A172 (cell line): ENCODE results near the gene TTC39A. TPM values are rescaled to one million over a fixed set of nuclear protein-coding genes. Genes with fewer than 3 reads are reported as not detected.
"Not testable (repeated sequence)": the region's sequence is repeated elsewhere in the genome, so short reads cannot be mapped to it uniquely, and the experiment has no call there.

Experiments used
- DNase-seq: peaks from one replicate; pipeline ENCODE4 v3.0.0-alpha.2; 2015; ENCODE audit warnings: low spot score
- total RNA-seq: library from RNA; depleted of rRNA; stranded (reverse); fragments of >200 nt; shearing (Covaris generic); gene quantifications from 2 replicates; pipeline ENCODE4 v1.2.3, GENCODE V29; 2014; rRNA removed

Gene TTC39A
- total RNA-seq, 1 experiment from 2014 or later, result 5.8 TPM

DNA sequence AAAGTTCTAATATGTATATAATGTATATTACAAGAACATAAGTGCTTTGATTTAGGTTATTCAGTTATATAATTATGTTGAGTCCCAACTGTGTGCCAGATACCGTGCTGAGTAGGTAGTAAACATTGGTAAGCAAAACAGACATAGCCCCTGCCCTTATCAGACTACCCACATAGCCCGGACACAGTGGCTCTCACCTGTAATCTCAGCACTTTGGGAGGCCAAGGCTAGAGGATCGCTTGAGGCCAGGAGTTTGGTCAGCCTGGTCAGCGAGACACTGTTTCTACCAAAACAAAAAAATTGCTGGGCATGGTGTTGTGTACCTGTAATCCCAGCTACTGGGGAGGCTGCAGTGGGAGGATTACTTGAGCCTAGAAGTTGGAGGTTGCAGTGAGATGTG is 63.6 kb downstream of the TTC39A start:
- no peak for DNase-seq

DNA sequence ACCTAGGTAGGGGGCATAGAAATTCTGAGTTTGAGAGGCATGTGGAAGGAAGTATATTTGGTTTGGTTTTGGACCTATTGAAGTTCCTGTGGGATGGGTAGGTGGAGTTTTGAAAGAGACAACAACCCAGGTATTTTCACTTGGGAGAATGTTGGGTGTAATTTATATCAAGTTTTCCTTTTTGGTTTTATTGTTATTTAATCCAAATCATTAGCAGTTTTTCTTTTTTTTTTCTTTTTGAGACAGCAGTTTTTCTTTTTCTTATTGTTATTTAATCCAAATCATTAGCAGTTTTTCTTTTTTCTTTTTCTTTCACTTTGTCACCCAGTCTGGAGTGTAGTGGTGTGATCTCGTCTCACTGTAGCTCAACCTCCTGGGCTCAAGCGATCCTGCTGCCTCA is 64.2 kb downstream of the TTC39A start:
- no peak for DNase-seq

DNA sequence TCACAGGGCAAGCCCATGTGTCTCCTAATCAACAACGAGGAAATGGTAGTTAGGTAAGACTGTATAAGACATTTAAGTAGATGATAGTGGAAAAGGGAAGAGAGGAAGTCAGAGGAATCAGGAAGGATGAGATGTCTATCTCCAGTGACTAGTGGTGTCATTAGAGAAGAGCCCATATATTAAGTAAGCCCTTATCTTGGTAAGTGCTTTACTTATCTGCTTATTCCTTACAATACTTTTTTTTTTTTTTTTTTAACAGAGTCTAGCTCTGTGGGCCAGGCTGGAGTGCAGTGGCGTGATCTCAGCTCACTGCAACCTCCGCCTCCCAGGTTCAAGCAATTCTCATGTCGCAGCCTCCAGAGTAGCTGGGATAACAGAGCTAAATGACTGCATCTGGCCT is 64.7 kb downstream of the TTC39A start:
- DNase-seq, result no peak

DNA sequence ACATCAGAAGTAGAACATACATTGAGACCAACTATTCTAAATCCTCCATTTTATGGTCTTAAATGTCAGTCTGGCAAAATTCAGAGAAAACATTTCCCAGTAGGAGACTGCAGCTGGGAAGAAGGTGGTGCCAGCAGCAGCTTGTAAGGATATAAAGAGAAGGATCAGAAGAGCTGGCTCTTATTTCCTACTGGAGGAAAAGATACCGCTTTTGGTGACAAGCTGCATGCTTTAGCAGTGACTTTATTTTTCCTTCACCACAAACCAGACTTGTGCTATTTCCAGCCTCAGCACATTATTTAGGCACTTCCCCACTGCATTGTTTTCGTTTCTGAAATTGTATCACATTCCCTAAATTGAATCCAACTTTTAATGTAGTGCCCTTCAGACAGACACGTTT is 65.9 kb downstream of the TTC39A start:
- peak; percentile 93 for DNase-seq

DNA sequence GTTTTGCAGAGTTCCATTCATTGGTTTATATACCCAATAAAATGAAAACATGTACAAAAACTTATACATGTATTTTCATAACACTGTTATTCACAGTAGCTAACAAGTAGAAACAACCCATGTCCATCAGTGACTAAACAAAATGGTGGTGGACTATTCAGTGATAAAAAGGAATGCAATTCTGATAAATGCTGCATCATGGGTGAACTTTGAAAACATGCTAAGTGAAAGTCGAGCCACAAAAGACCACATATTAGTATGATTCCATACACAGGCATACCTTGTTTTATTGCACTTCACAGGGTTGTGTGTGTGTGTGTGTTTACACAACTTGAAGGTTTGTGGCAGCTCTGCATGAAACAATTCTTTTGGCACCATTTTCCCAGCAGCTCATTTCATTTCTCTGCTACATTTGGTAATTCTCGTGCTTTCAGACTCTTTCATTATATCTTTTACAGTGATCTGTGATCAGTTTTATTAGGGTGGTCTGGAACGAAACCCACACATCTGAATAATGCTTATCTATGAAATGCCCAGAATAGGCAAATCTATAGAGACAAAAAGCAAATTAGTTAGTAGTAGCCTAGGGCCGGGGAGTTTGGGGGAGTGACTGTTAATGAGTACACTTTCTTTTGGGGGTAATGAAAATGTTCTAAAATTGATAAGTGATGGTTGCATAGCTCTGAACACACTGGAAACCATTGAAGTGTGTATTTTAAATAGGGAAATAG is 67.0 kb downstream of the TTC39A start:
- no peak for DNase-seq

DNA sequence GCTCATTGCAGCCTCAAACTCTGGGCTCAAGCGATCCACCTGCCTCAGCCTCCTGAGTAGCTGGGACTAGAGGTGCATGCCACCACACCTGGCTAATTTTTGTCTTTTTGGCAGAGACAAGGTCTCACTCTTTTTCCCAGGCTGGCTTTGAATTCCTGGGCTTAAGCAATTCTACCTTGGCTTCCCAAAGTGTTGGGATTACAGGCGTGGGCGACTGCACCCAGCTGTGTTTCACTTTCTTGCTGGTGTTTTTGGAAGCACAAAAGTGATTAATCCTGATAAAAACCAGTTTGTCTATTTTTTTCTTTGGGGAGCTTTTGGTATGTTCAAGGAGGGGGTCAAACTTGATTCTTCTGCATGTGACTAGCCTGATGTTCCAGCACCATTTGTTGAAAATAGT is 75.0 kb downstream of the TTC39A start:
- DNase-seq, result no peak

DNA sequence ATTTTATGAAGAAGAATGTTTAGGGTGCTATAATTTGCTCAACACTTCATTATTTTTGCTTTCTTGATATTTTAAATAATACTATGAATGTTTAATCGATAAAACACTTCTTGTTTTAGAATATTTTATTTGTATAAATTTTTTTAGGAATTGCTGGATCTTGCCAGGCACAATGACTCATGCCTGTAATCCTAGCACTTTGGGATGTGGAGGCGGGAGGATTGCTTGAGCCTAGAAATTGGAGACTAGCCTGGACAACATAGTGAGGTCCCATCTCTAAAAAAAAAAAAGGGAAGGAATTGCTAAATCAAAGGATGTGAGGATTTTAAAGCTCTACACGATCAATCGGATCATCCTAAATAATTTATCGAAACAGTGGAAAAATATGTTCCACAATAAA is 76.7 kb downstream of the TTC39A start:
- DNase-seq, result no peak

DNA sequence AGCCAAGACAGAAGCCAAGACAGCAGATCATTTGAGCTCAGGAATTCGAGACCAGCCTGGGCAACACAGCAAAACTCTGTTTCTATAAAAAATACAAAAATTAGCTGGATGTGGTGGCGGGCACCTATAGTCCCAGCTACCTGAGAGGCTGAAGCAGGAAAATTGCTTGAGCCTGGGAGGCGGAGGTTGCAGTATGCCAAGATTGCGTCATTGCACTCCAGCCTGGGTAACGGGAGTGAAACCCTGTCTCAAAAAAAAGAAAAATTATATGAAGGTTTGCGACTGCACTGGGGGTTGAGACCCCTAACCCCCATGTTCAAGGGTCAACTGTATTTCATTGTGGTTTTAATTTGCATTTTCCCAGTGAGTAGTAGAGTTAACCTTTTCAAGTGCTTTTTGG is 78.0 kb downstream of the TTC39A start:
- DNase-seq, result no peak

DNA sequence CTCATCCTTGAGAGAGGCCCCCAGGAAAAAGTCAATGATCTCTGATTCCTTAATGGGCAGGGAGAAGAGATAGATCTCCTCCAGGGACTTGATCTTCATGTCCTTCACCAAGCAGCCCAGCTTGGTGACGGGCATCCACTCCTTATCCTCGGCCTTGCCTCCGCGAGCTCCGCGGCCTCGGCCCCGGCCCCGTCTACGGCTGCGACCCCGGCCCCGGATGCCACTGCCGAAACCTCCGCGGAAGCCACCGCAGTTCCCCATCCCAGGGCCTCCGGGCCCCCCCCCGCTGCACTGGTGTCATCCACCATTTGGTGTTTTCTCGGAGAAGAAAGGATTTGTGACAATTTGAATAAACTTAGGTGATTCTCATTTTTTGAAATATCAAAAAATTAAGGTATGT is 79.2 kb downstream of the TTC39A start:
- DNase-seq, result not testable (repeated sequence)

DNA sequence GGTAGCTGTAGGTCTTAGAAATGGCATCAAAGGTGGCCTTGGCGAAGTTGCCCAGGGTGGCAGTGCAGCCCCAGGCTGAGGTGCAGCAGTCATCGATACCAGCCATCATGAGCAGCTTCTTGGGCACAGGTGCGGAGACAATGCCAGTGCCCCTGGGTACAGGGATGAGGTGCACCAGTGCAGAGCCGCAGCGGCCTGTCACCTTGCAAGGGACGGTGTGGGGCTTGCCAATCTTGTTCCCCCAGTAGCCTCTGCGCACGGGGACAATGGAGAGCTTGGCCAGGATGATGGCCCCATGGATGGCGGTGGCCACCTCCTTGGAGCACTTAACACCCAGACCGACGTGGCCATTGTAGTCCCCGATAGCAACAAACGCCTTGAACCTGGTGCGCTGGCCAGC is 79.6 kb downstream of the TTC39A start:
- DNase-seq, result not testable (repeated sequence)

DNA sequence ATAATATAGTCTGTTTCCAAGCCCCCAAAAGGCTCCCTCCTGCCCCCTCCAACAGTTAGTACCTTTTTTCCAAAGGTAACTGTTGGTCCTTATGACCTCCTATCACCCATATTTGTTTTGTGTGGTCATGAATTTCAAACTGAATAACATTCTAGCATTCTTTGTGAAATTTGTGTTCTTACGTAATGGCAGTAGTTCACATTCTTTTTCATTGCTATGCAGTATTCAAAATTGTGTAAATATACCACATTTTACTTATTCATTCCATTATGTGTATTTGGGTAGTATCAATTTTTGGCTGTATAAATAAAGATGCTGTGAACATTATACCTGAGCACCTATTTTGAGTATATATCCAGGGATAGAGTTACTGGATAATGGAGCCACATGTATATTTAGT is 80.9 kb downstream of the TTC39A start:
- no peak for DNase-seq

DNA sequence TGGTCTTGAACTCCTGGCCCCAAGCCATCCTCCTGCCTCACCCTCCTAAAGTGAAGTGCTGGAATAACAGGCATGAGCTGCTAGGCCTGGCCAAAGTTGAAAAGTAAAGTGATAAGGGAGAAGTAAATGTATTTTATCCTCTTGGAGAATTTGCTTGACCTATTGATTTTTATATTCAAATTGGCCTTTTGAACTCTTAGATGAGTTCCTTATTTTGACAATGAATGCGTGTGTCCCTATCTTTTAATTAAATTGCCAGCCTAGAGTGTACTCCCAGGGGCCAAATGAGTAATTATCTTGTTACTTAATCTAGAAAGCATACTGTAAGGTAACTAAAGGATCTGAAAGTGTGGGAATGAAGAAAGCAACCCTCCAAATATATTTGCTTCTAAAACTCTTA is 82.9 kb downstream of the TTC39A start:
- no peak for DNase-seq

DNA sequence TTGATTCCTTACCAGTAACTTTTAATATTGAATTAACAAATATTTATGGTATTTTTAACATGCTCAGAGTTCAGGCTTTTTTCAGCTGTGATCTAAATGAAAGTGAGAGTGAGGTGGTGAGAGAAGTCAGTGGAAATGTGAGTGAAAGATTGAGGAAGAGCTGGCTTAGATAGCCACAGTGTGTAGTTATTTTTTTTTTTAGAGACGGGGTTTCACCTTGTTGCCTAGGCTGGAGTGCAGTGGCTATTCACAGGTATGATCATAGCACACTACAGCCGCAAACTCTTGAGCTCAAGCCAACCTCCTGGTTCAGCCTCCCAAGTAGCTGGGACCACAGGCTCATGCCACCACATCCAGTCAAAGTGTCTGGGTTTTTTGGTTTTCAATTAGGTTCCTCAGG is 83.3 kb downstream of the TTC39A start:
- no peak for DNase-seq

DNA sequence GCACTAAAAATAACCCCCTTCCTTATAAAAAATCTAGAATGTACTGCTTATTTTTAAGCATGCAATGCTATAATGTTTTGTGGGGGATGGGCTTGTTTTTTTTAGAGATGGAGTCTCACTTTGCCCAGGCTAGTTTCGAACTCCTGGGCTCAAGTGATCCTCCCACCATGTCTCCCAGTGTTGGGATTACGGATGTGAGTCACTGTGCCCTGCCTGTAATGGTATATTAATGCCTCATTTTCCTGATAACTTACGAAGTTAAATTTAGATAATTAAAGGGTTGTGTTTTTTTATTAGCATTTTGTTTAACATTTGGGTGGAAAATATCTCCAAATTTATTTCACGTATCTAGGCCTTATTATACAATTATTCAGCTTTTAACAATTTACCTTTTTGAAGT is 87.8 kb downstream of the TTC39A start:
- no peak for DNase-seq

DNA sequence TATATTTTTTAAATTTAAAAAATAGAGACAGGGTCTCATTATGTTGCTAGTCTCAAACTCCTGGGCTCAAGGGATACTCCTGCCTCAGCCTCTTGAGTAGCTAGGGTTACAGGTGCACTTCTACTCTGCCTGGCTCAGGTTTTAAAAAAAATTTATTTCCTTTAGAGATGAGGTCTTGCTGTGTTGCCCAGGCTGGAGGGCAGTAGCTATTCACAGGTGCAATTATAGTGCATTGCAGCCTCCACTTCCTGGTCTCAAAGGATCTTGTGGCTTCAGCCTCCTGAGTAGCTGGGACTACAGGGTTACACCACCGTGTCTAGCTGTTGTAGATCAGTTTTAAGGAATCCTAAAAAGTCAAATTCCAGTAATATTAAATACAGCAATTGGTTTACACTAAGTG is 89.2 kb downstream of the TTC39A start:
- DNase-seq, result no peak

DNA sequence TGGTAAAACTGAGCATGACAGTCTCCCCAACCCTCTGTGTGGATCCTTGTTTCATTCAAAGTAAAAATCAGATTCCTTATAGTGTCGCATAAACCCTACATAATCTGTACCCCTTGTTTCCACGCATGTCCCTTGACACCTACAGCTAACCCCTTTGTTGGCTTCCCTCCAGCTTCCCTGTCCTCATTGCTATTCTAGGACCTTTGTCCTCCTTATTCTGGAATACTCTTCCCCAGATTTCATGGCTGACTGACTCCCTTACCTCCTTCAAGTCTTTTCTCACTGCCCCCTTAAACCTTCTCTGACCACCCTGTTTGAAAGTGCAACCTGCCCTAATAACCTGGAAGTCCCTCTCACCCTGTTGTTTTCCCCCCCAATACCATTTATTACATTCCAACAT is 90.3 kb downstream of the TTC39A start:
- no peak for DNase-seq

DNA sequence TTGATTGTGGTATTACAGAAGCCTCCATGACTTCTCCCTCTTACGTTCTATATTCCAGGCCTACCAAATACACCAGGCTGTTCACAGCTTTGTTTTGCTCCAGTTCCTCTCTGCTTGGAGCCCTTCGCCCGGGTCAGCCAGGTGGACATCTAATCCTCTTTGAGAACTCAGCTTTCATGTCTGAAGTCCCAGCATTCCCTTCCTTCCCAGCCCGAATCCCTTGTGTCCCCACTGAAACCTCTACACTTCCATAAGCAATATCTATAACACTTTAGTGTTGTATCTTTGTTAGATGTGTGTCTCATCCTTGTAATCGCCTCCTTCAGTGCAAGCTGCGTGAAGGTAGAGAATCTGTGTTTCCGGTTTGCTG is 92.3 kb downstream of the TTC39A start:
- no peak for DNase-seq

DNA sequence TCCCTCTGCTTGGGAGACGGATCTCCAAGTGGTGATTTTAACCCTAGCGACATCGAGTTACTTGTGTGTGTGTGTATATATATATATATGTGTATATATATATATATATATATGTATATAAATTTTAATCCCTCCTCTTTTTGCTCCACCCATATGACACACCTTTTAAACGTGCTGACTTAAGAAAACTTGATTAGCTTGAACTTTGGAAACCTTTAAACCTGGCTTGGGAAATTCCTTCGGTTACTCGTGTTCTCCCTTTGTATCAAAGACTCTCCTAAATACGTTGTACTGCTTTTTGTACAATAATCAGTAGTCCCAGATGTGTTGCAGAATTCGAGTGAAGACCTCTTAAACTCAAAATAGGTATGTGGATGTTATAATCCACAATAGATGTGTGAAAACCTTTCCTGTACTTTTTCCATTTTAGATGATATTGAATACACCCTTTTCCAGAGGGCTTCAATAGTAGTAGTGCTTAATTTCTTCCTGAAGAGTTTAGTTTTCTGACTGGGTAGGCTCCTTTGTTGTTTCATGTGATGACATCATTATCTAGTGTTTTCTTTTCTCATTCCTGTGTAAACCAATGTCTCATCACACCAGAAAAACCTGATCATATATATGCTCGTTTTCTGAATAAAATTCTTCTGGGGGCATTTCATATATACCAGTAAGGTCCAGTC is 92.9 kb downstream of the TTC39A start:
- no peak for DNase-seq

Other genes starting within 250 kb of the TTC39A start
- gene C1orf185, start 228.3 kb downstream of the TTC39A start, total RNA-seq, result not detected in 2 replicates
- gene RNF11, start 94.3 kb downstream of the TTC39A start, total RNA-seq, result 104 and 110 TPM in 2 replicates
- 28.2 and 35.1 TPM in 2 replicates for gene EPS15, start 188.7 kb upstream of the TTC39A start, total RNA-seq